GM12878 (cell line): ENCODE data around the gene TKT. TPM values are rescaled to one million over a fixed set of nuclear protein-coding genes. Genes with fewer than 3 reads are reported as not detected.

ENCODE experiments used
- ATAC-seq: fragments of 200-7000 bp; cut with Tn5 transposase; 3 replicates; pipeline ENCODE4 v1.9.1; 2020; ENCODE audit warnings: mild to moderate bottlenecking, moderate library complexity
- BruUV-seq: library from RNA; stranded (reverse); fragments of 400-500 nt; replicated peaks from 2 replicates; lab custom pipeline; 2021; lab: Mats Ljungman, UMichigan
- CTCF ChIA-PET: fragments of 300-600 bp; sonication (Branson Sonifier 250); formaldehyde crosslinking; extraction: SDS; loops from one replicate; lab custom pipeline; 2021; ENCODE audit warnings: inconsistent platforms; lab: Yijun Ruan, JAX
- POLR2A ChIA-PET: fragments of 350-600 bp; formaldehyde crosslinking; extraction: SDS; loops from one replicate; lab custom pipeline; 2021; ENCODE audit warnings: inconsistent platforms; lab: Charles Lee
- RAD21 ChIA-PET: fragments of 300-600 bp; sonication (Branson Sonifier 250); formaldehyde crosslinking; loops from one replicate; lab custom pipeline; 2023; ENCODE audit warnings: antibody characterized with exemption; ENCODE audit not compliant: unreplicated experiment; lab: Charles Lee
- SMC1A ChIA-PET: fragments of 300-600 bp; sonication (Branson Sonifier 250); formaldehyde crosslinking; loops from one replicate; lab custom pipeline; 2023; ENCODE audit not compliant: unreplicated experiment, uncharacterized antibody; lab: Charles Lee
- DNase-seq: peaks from one replicate; pipeline ENCODE4 v3.0.0-alpha.2; 2011; ENCODE audit warnings: low read depth, low spot score
- FAIRE-seq: peaks from 3 replicates; lab custom pipeline; 2011; peaks lifted over from hg19 to GRCh38; lab: Jason Lieb, UNC
- H2AFZ ChIP-seq: 2 replicates; pipeline ENCODE4 v1.6.0; 2011; ENCODE audit warnings: low read depth, low read length, control low read depth; ENCODE audit not compliant: control insufficient read depth
- H3K27ac ChIP-seq: 2 replicates; pipeline ENCODE4 v1.5.1; 2011; ENCODE audit warnings: control low read depth; ENCODE audit not compliant: control insufficient read depth, insufficient read depth
- H3K27me3 ChIP-seq, 2 experiments: replicated peaks in 1 of 2; 2 replicates each; pipeline versions ENCODE4 v1.6.0 to v1.6.1; 2011; ENCODE audit warnings: low read length in 1 of 2; ENCODE audit not compliant: control insufficient read depth in 2 of 2, insufficient read depth in 2 of 2
- H3K36me3 ChIP-seq, 2 experiments: 2 replicates each; pipeline ENCODE4 v1.5.1; 2011; ENCODE audit warnings: low read length in 1 of 2; ENCODE audit not compliant: control insufficient read depth in 2 of 2, insufficient read depth in 2 of 2
- H3K4me1 ChIP-seq: 2 replicates; pipeline ENCODE4 v1.6.1; 2011; ENCODE audit warnings: mild to moderate bottlenecking, low read length, moderate library complexity, mixed read lengths; ENCODE audit not compliant: control insufficient read depth, insufficient read depth
- H3K4me2 ChIP-seq: 2 replicates; pipeline ENCODE4 v1.6.0; 2011; ENCODE audit warnings: control low read depth; ENCODE audit not compliant: control insufficient read depth, insufficient read depth
- H3K4me3 ChIP-seq: fragments of 200-600 bp; sonication (generic); 2 replicates; pipeline ENCODE4 v1.5.1; 2016
- H3K79me2 ChIP-seq: 2 replicates; pipeline ENCODE4 v1.6.0; 2011; ENCODE audit warnings: low read length; ENCODE audit not compliant: control insufficient read depth, insufficient read depth
- H3K9ac ChIP-seq: 2 replicates; pipeline ENCODE4 v1.8.0; 2011; ENCODE audit warnings: low read length, control low read depth, mixed read lengths; ENCODE audit not compliant: control insufficient read depth, insufficient read depth
- H3K9me3 ChIP-seq: replicated peaks from 3 replicates; pipeline ENCODE4 v1.5.1; 2011; ENCODE audit warnings: mild to moderate bottlenecking, low read length; ENCODE audit not compliant: control insufficient read depth, insufficient read depth
- H4K20me1 ChIP-seq: 2 replicates; pipeline ENCODE4 v1.6.0; 2011; ENCODE audit not compliant: control insufficient read depth, insufficient read depth
- BHLHE40 ChIP-seq, 2 experiments: fragments of 450-650 bp in 1 of 2; IDR thresholded peaks; 2 replicates each; pipeline ENCODE4 v1.6.1; 2011 to 2017; ENCODE audit warnings: low read depth in 2 of 2, borderline replicate concordance in 1 of 2, improper control_type of control experiment in 1 of 2, low read length in 1 of 2, mild to moderate bottlenecking in 1 of 2
- IRF4 ChIP-seq: IDR thresholded peaks from 2 replicates; pipeline ENCODE4 v1.6.1; 2011; ENCODE audit warnings: low read depth, low read length
- PBX3 ChIP-seq: IDR thresholded peaks from 2 replicates; pipeline ENCODE4 v1.6.1; 2011; ENCODE audit warnings: mild to moderate bottlenecking, low read depth, low read length, moderate library complexity; ENCODE audit not compliant: insufficient replicate concordance
- RFX5 ChIP-seq: IDR thresholded peaks from 2 replicates; pipeline ENCODE4 v1.6.1; 2011; ENCODE audit warnings: low read depth, low read length, improper control_type of control experiment
- YBX1 ChIP-seq: fragments of 450-650 bp; IDR thresholded peaks from 2 replicates; pipeline ENCODE4 v1.6.1; 2016; ENCODE audit warnings: antibody characterized with exemption
- ZBTB4 ChIP-seq: fragments of 450-650 bp; formaldehyde crosslinking; IDR thresholded peaks from 2 replicates; pipeline ENCODE4 v1.4.0; 2022; ENCODE audit warnings: mild to moderate bottlenecking, moderate library complexity
- ZSCAN29 ChIP-seq: fragments of 450-650 bp; IDR thresholded peaks from 2 replicates; pipeline ENCODE4 v1.6.1; 2017; ENCODE audit warnings: mild to moderate bottlenecking, moderate library complexity
- WGBS: methylation state at CpG from one replicate; pipeline ENCODE4 v1.1.6; 2016; ENCODE audit warnings: low lambda C conversion rate; ENCODE audit not compliant: insufficient replicate concordance, insufficient coverage; ENCODE audit errors: missing lambda C conversion rate; 5-methylcytosine and 5-hydroxymethylcytosine counted together
- in situ Hi-C: fragments of 300-500 bp; cut with MboI; formaldehyde crosslinking; loops from 9 replicates; pipeline ENCODE4 v1.14.3; 2018; ENCODE audit warnings: mixed read lengths
- intact Hi-C: fragments of 100-400 bp; cut with micrococcal nuclease; formaldehyde crosslinking; loops from one replicate; pipeline ENCODE4 v1.14.2; 2022; ENCODE audit not compliant: unreplicated experiment
- polyA plus RNA-seq, 11 experiments: library from polyadenylated mRNA; depleted of rRNA in 4 of 11; unstranded in 6 of 11; stranded (reverse) in 5 of 11; fragments of >200 nt; fragmentation: Nextera tagmentation in 4 of 11; fragmentation: Illumina TruSeq in 1 of 11; extraction: Ambion mirVana in 4 of 11; extraction: Trizol in 1 of 11; gene quantifications; 1 replicate in 1 of 11; 2 replicates in 10 of 11; pipeline versions ENCODE4 v1.2.1 to v1.2.3, GENCODE V29; 2011 to 2016; ENCODE audit warnings: inconsistent platforms in 2 of 11, missing spikeins in 2 of 11, low read depth in 1 of 11
- total RNA-seq, 4 experiments: library from RNA; depleted of rRNA in 3 of 4; stranded (reverse); fragments of >200 nt in 3 of 4; fragmentation: Illumina TruSeq in 1 of 4; extraction: Trizol in 1 of 4; gene quantifications; 2 replicates each; pipeline versions ENCODE4 v1.2.1 to v1.2.3, GENCODE V29; 2013 to 2021
- TF ChIP-seq, protein P1 (sequence below): IDR thresholded peaks from 2 replicates; pipeline ENCODE4 v1.6.1; 2012; ENCODE audit warnings: low read depth, low read length, improper control_type of control experiment

Gene TKT
- total and polyA plus RNA-seq, 10 of the 15 experiments (the other 5 are each of a cell fraction or from before 2014, with no cell fraction given): 56.4 to 385 (median 143) TPM

DNA sequence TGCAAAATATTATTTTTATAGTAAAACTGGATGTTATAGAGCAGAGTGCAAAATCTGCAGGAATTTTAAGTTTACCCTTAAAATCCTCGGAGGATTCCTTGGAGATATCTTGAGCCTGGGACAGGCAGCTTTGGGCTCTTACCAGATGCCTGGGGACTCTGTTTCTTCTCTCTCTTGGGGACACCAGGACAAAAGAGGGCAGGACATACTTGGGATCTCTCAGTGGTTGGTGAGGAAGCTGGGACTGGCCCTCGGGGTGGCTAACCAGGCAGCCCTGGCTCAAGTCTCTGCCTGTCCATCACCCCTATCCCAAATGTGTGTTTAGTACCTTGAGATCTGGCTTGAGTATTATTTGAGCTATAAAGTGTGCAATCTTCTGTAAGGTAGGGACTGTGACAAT lies 38.6 kb downstream of the TKT start (continued):
- TF ChIP-seq, protein P1, sequence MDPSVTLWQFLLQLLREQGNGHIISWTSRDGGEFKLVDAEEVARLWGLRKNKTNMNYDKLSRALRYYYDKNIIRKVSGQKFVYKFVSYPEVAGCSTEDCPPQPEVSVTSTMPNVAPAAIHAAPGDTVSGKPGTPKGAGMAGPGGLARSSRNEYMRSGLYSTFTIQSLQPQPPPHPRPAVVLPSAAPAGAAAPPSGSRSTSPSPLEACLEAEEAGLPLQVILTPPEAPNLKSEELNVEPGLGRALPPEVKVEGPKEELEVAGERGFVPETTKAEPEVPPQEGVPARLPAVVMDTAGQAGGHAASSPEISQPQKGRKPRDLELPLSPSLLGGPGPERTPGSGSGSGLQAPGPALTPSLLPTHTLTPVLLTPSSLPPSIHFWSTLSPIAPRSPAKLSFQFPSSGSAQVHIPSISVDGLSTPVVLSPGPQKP: no peak
- TF ChIP-seq IRF4: no peak

- H3K9ac ChIP-seq: no peak overlapping the region
- ChIA-PET POLR2A (interaction anchor here (0.6 to 0.7 kb wide), 2 partner anchors 65 to 169 kb away, joined by 5 to 7 read pairs; no protein-coding TSS in a partner anchor), RAD21 (no interaction called here), CTCF (no interaction called here), SMC1A (no interaction called here)
- intact Hi-C loops (no loop called here), in situ Hi-C loops (no loop called here)
- no peaks in the 10 kb centered on the region for H3K27me3 ChIP-seq
- H3K4me3 ChIP-seq: no peak overlapping the region
- ATAC-seq: no peak
- peaks cover 0 to 3% of the 10 kb centered on the region in 2 experiments; a peak in 1 of 4 replicates for H3K36me3 ChIP-seq
- TF ChIP-seq ZBTB4 (CRISPR knock-in tag): no peak
- TF ChIP-seq PBX3: no peak
- no peak for TF ChIP-seq RFX5
- no peak for TF ChIP-seq BHLHE40 (IDR thresholded peaks at IDR 0.05; ENCODE audit: borderline replicate concordance in 1 of 2, low read depth in 2 of 2, low read length in 1 of 2)
- TF ChIP-seq YBX1: no peak
- TF ChIP-seq ZSCAN29: no peak
- no peak overlapping the region for H3K27ac ChIP-seq
- no peak overlapping the region for H3K4me2 ChIP-seq
- no peaks in the 10 kb centered on the region for H3K79me2 ChIP-seq
- FAIRE-seq: no peak
- H3K4me1 ChIP-seq: no peaks in the 10 kb centered on the region; the same call in 1 of the 2 replicates
- DNase-seq: no peak
- no peaks in the 10 kb centered on the region for H4K20me1 ChIP-seq
- no peak overlapping the region for H2AFZ ChIP-seq
- no TSS peak for BruUV-seq
- no peaks in the 10 kb centered on the region; the same call in 2 of the 3 replicates for H3K9me3 ChIP-seq
- 75% methylated on average over 3 of the region's 3 CpGs for WGBS
Observed at GRCh38 chr3:53216723-53217122, 39.1 kb downstream of the TKT start.
